ENCODE results near the gene NDUFC2. TPM values are rescaled to one million over a fixed set of nuclear protein-coding genes. Genes with fewer than 3 reads are reported as not detected.
"Not testable (repeated sequence)": the region's sequence is repeated elsewhere in the genome, so short reads cannot be mapped to it uniquely, and the experiment has no call there.

NDUFC2 gene
- polyA plus RNA-seq: 100 to 1,000 TPM; 111 to 327 (median 210) TPM

- 0% methylated on average over 68 of the region's 68 CpGs for WGBS, 3 donors
- peak within 1 kb of the TSS; percentile 69 for H3K27ac ChIP-seq (ENCODE audit: low read depth, low read length)
These were observed at the start of gene NDUFC2 for GRCh38 chr11:78079232-78080083. NDUFC2 (minus strand) TSS chr11:78079862; CDS start chr11:78079744, 118 bp downstream.

DNA sequence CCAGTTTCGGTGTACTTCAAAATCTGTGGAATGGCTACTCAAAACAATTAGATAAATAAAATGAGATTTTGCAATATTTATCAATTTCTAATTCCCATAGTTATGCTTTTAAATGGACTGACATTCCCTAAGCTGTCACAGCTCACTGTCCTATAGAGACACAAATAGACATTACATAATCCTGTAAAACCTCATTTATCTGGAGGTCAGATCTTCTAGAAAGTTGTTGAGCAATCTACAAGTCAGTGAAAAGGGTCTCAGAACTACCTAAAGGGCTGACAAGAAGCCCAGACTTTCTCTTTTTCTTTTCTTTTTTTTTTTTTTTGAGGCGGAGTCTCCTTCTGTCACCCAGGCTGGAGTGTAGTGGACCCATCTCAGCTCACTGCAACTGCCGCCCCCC, 47.7 kb upstream of the NDUFC2 start:
- WGBS, 3 donors: 93 to 98% (median 96%) methylated on average over 3 of the region's 3 CpGs
- H3K27ac ChIP-seq (ENCODE audit: low read depth, low read length): no peak overlapping the region

GRCh38 chr11:78112582-78113275, 33.1 kb upstream of the NDUFC2 start:
- 83 to 93% (median 92%) methylated on average over 6 of the region's 6 CpGs for WGBS, 3 donors
- no peak overlapping the region for H3K27ac ChIP-seq (ENCODE audit: low read depth, low read length)

DNA sequence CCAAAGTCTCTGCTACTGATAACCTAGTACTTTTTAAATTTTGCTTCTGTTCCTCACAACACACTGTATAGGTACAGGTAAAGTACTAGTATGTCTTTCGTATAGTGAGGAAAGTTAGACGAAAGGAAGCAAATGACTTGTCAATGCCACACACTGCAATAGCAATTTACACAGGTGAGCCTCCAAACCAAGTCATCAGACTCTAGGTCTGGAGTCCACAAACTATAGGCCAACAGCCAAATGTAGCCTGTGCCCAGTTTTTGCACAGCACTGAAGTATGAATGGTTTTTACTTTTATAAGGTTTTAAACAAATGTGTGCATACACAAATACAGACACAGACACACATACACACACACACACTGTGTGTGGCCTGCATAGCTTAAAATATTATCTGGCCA, 31.6 kb upstream of the NDUFC2 start:
- 85 to 99% (median 95%) methylated on average over 2 of the region's 2 CpGs for WGBS, 3 donors
- H3K27ac ChIP-seq (ENCODE audit: low read depth, low read length): no peak overlapping the region

DNA sequence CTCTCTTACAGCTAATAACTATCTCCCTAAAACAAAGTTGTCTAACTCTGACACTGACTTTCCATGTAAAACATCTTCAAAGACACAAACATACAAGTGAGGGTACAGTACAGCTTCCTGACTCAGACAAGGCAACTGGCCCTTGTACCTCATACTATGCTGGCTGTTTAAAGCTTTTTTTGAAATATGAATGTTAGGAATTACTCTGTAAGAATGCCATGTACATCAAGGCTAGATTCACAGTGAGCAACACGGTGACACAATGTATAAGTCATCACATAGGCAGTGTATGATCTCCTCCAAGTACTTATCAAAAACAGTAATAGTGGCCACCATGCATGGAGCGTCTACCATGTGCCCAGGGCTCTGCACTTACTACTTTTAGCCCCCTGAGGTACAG, 31.2 kb upstream of the NDUFC2 start:
- H3K27ac ChIP-seq (ENCODE audit: low read depth, low read length): no peak overlapping the region
- 95 to 98% (median 95%) methylated on average over 2 of the region's 2 CpGs for WGBS, 3 donors

DNA sequence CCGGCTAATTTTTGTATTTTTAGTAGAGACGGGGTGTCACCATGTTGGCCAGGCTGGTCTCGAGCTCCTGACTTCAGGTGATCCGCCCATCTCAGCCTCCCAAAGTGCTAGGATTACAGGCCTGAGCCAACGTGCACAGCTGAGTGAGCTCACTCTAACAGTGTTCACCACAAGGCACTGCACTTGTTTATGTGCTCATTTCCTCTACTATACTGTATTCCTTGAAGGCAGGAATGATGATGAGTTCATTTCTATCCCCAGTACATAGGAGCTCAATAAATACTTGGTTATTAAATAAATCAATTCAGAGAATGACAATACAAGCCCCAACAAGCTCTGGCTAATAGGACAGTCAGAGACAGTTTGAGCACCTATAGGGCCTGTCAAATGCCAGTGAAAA, 30.7 kb upstream of the NDUFC2 start:
- no peak overlapping the region for H3K27ac ChIP-seq (ENCODE audit: low read depth, low read length)
- WGBS, 3 donors: 94 to 96% (median 95%) methylated on average over 5 of the region's 5 CpGs

DNA sequence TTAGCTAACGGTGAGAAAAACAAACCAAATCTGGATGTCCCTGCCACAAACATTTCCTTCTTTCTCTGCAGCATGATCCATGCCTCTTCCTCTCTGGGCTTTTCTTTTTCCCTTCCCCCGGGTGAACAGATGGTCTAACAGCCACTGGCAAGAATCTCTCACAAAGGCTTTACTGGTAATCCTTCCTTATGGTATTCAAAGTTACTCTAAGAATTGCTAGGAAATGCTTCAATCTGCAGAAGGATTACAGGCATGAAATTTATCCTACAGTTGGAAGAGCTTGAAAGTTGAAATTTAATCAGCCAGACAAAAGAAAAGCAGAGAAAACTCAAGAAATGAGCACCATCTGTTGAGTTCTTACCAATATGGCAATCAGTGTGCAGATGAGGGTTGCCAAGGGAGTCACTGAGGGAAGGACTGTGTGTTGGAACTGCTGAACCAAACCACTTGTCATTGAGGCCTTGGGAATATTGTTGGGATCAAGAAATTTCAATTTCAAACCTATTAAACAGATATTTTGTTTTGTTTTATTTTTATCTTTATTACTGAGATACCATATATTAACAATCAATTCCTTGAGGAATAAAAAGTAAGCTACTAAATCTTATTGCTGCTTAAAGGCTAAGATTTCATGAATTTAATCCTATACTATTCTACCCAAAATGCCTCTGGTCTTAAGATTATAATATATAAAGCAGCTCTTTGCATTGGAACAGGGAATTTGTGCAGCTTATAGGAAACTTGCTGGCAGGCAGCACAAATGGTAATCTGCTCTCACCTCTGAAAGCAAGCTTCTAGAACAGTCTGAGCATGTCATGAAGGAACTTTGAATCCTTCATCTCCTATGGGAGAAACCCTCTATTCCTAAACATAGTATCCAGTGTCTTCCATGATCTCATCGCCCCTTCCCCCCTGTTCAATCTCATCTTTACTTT, 29.7 kb upstream of the NDUFC2 start:
- WGBS, 3 donors: 77 to 91% (median 78%) methylated on average over 3 of the region's 3 CpGs
- no peak overlapping the region for H3K27ac ChIP-seq (ENCODE audit: low read depth, low read length)

DNA sequence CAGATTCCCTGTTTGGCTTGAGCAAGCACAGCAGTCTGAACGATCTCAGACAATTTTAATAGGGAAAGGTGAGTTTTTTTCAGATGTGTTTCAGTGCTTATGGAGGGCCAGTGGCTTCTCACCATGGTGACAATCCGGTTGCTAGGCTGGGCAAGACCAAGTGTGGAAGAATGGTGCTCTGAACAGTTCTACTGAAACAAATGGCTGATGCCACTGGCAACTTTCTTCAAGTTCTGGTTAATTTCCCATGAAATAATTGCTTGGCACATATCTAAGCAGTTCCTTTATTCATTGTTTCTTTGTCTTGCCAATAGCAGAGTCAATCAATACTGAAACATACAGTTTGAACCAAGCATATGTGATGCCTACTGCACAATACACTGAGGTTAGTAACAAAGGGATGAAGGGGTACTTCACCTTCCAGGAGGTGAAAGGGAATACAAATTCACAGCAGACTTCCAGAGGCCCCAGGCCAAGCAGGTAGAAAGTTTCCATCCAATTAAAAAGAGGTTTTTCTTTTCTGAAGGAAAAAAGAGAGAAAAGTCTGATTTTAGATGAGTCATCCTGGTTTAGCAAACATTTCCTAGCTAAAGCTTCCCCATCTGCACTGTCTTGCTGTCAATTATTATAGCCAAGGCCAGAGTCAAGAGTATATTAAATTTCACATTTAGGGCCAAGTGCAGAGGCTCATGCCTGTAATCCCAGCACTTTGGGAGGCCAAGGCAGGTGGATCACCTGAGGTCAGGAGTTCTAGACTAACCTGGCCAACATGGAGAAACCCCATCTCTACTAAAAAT, 21.2 kb upstream of the NDUFC2 start:
- WGBS, 3 donors: 84 to 90% (median 87%) methylated on average over 2 of the region's 2 CpGs
- no peak overlapping the region for H3K27ac ChIP-seq (ENCODE audit: low read depth, low read length)

DNA sequence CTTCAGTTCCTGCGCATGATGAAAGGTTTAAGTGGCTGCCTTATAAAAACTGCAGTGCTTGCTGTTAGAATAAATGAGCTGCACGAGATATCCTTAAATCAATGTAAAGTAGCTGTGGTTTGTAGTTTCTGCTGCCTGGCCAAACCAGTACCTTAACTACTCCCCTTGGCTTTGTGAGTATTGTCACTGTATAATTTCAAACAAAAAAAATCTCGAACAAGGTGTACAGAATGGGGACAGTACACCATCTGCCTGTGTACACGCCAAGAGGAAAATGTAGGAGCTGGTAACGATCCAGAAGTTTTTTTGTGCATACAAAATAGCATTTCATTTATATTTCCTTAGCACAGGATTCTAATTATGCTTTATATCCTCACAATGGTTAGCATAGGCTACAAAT, 20.6 kb upstream of the NDUFC2 start:
- WGBS, 3 donors: 74 to 88% (median 76%) methylated on average over 5 of the region's 5 CpGs

DNA sequence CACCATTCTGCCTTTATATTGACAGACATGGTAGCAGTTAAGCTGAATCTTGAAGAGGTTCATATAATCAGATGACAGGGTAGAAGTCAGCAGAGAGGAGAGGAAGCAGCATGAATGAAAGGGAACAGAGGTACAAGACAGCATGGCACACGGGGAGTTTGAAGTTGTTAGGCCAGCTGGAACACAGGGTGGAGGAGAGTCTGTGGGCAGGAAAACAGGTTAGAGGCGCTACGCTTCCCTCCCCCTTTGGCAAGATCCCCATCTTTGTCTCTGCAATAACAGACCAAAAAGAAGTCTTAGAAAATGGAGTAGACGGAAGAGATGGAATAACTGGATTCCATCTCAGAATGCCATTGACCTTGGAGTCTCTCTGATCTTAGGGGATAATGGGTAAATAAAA, 20.0 kb upstream of the NDUFC2 start:
- WGBS, 3 donors: 87 to 94% (median 90%) methylated on average over 4 of the region's 4 CpGs
- no peak overlapping the region for H3K27ac ChIP-seq (ENCODE audit: low read depth, low read length)

More for the DNA sequence above, 20.6 kb upstream of the NDUFC2 start:
- no peak overlapping the region for H3K27ac ChIP-seq (ENCODE audit: low read depth, low read length)

DNA sequence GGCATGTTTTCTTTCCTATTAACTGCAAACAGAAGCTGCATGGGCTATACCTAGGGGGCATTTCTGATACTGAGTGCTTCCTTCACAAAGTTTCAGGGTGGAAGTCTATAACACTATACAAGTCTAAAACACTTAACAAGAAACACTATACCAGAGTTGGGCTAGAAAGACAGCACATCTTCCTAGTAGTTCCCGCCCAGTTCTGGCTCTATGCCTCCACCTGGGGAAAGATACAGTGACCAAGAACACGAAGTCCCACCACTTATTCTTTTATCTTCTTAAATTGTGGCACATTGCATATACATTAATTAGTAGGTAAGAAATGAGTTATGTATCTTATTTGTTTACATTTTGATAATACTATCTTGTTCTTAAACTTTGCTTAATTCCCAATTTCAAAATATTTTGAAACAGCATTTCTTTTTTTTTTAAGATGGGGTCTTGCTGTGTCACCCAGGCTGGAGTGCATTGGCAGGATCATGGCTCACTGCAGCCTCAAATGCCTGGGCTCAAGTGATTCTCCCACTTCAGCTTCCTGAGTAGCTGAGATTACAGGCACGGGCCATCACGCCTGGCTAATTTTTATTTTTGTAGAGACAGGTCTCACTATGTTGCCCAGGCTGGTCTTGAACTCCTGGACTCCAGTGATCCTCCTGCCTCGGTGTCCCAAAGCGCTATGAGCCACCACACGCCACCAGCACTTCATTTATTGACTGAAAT, 18.2 kb upstream of the NDUFC2 start:
- WGBS, 3 donors: 92 to 97% (median 95%) methylated on average over 7 of the region's 7 CpGs
- H3K27ac ChIP-seq (ENCODE audit: low read depth, low read length): no peak overlapping the region

GRCh38 chr11:78094250-78094649, 14.6 kb upstream of the NDUFC2 start:
- WGBS, 3 donors: 74 to 89% (median 78%) methylated on average over 2 of the region's 2 CpGs

DNA sequence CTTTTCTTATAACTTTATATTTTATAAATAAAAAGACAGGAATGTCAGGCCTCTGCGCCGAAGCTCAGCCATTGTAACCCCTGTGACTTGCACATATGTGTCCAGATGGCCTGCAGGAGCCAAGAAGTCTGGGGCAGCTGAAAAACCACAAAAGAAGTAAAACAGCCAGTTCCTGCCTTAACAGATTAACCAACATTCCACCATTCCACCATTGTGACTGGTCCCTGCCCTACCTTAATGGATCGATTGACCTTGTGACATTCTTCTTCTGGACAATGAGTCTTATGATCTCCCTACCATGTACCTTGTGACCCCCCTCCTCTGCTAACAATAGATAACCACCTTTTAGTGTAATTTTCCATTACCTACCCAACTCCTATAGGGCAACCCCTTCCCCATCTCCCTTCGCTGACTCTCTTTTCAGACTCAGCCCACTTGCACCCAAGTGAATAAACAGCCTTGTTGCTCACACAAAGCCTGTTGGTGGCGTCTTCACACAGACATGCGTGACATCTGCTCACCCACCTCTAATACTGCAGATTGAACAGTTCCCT, 6.9 kb upstream of the NDUFC2 start:
- WGBS, 3 donors: 90 to 93% (median 91%) methylated on average over 6 of the region's 6 CpGs
- H3K27ac ChIP-seq (ENCODE audit: low read depth, low read length): not testable (repeated sequence)

More at GRCh38 chr11:78094250-78094649, 14.6 kb upstream of the NDUFC2 start:
- no peak overlapping the region for H3K27ac ChIP-seq (ENCODE audit: low read depth, low read length)

DNA sequence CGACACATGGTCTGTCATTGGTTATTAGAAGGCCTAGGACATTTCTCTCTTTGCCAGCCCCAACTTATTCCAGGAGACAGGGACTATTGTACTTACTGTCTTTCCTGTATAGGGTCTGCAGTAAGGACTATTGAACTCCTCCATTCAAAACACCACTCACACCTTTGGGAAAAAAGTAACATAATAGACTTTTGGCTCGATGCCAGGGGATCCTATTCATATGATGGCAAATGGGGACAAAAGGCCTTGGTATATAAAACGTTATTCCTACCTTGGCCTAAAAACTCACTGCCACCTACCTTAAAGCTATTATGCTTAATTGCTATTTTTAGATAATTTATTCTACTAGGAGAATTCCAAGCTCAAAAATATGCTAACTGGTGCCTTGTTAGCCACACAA, 6.3 kb upstream of the NDUFC2 start:
- WGBS, 3 donors: 60 to 68% (median 67%) methylated on average over 3 of the region's 3 CpGs
- H3K27ac ChIP-seq (ENCODE audit: low read depth, low read length): no peak overlapping the region

DNA sequence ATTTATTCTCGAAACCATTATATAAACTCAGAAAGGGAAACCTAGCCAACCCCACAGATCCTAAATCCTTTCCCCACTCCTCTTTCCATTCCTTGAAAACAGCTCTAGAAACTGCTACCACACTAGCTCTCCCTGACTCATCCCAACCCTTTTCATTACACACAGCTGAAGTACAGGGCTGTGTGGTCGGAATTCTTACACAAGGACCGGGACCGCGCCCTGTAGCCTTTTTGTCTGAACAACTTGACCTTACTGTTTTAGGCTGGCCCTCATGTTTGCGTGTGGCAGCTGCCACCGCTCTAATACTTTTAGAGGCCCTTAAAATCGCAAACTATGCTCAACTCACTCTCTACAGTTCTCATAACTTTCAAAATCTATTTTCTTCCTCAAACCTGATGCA, 4.8 kb upstream of the NDUFC2 start:
- 92 to 93% (median 93%) methylated on average over 8 of the region's 8 CpGs for WGBS, 3 donors
- not testable (repeated sequence) for H3K27ac ChIP-seq (ENCODE audit: low read depth, low read length)

- WGBS, 3 donors: 76 to 81% (median 79%) methylated on average over 4 of the region's 4 CpGs
- no peak overlapping the region for H3K27ac ChIP-seq (ENCODE audit: low read depth, low read length)
These were observed 3.4 kb upstream of the NDUFC2 start for GRCh38 chr11:78083021-78083420.

DNA sequence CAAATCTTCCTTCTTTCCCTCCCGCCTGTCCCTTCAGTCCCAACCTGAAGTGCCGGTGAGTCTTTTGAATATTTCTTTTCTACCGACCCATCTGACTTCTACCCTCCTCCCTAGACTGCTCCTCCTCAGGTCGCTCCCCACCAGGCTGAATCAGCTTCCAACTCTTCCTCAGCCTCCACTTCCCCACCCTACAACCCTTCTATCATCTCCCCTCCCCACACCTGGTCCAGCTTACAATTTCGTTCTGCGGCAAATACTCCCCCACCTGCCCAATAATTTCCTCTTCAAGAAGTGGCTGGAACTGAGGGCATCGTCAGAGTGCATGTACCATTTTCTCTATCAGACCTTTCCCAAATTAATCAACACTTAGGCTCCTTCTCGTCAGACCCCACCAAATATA, 2.5 kb upstream of the NDUFC2 start:
- 85 to 89% (median 87%) methylated on average over 8 of the region's 8 CpGs for WGBS, 3 donors

More for the DNA sequence above, 2.5 kb upstream of the NDUFC2 start:
- H3K27ac ChIP-seq (ENCODE audit: low read depth, low read length): no peak overlapping the region

Data from adipose tissue (tissue), 3 donors.